ENCODE data around the gene L3MBTL1.

Gene L3MBTL1

GRCh38 chr20:43535370-43536004, 28.0 kb downstream of the L3MBTL1 start:
- no peaks in the 10 kb centered on the region for H3K27me3 ChIP-seq (ENCODE audit: control insufficient read depth in 1 of 2, insufficient read depth in 2 of 2, low read length in 2 of 2)
- no peak overlapping the region for H3K9ac ChIP-seq (ENCODE audit: low read length in 2 of 2)
- peaks cover 2 to 25% of the 10 kb centered on the region in 2 donors for H3K36me3 ChIP-seq (ENCODE audit: control insufficient read depth in 2 of 2, insufficient read depth in 2 of 2, low read length in 2 of 2)
- no peak overlapping the region for H3K27ac ChIP-seq (ENCODE audit: low read length)
- H3K4me1 ChIP-seq (ENCODE audit: control insufficient read depth, insufficient read depth, low read length) = no peaks in the 10 kb centered on the region
- H3K9me3 ChIP-seq (ENCODE audit: control insufficient read depth in 2 of 2, low read length in 2 of 2) = no peaks in the 10 kb centered on the region
- no peak overlapping the region for H3K4me3 ChIP-seq (ENCODE audit: low read length in 2 of 2)

GRCh38 chr20:43536041-43536816, 28.7 kb downstream of the L3MBTL1 start:
- Histone ChIP-seq H3K4me1 (ENCODE audit: control insufficient read depth, insufficient read depth, low read length) (no peaks in the 10 kb centered on the region), H3K27me3 (ENCODE audit: control insufficient read depth in 1 of 2, insufficient read depth in 2 of 2, low read length in 2 of 2) (no peaks in the 10 kb centered on the region), H3K27ac (ENCODE audit: low read length) (no peak overlapping the region), H3K9me3 (ENCODE audit: control insufficient read depth in 2 of 2, low read length in 2 of 2) (no peaks in the 10 kb centered on the region), H3K36me3 (ENCODE audit: control insufficient read depth in 2 of 2, insufficient read depth in 2 of 2, low read length in 2 of 2) (peaks cover 2 to 26% of the 10 kb centered on the region in 2 donors), H3K9ac (ENCODE audit: low read length in 2 of 2) (no peak overlapping the region), H3K4me3 (ENCODE audit: low read length in 2 of 2) (no peak overlapping the region)

GRCh38 chr20:43536817-43537440, 29.4 kb downstream of the L3MBTL1 start:
- no peak overlapping the region for H3K4me3 ChIP-seq (ENCODE audit: low read length in 2 of 2)
- H3K27ac ChIP-seq (ENCODE audit: low read length) = no peak overlapping the region
- no peak overlapping the region for H3K9ac ChIP-seq (ENCODE audit: low read length in 2 of 2)
- H3K27me3 ChIP-seq (ENCODE audit: control insufficient read depth in 1 of 2, insufficient read depth in 2 of 2, low read length in 2 of 2) = no peaks in the 10 kb centered on the region
- no peaks in the 10 kb centered on the region for H3K9me3 ChIP-seq (ENCODE audit: control insufficient read depth in 2 of 2, low read length in 2 of 2)
- H3K4me1 ChIP-seq (ENCODE audit: control insufficient read depth, insufficient read depth, low read length) = no peaks in the 10 kb centered on the region
- H3K36me3 ChIP-seq (ENCODE audit: control insufficient read depth in 2 of 2, insufficient read depth in 2 of 2, low read length in 2 of 2) = peaks cover 2 to 26% of the 10 kb centered on the region in 2 donors

- no peaks in the 10 kb centered on the region for H3K27me3 ChIP-seq (ENCODE audit: control insufficient read depth in 1 of 2, insufficient read depth in 2 of 2, low read length in 2 of 2)
- no peaks in the 10 kb centered on the region for H3K9me3 ChIP-seq (ENCODE audit: control insufficient read depth in 2 of 2, low read length in 2 of 2)
- H3K27ac ChIP-seq (ENCODE audit: low read length) = no peak overlapping the region
- no peak overlapping the region for H3K9ac ChIP-seq (ENCODE audit: low read length in 2 of 2)
- H3K36me3 ChIP-seq (ENCODE audit: control insufficient read depth in 2 of 2, insufficient read depth in 2 of 2, low read length in 2 of 2) = peaks cover 2 to 27% of the 10 kb centered on the region in 2 donors
- no peaks in the 10 kb centered on the region for H3K4me1 ChIP-seq (ENCODE audit: control insufficient read depth, insufficient read depth, low read length)
- H3K4me3 ChIP-seq (ENCODE audit: low read length in 2 of 2) = no peak overlapping the region
These were observed 30.7 kb downstream of the L3MBTL1 start for GRCh38 chr20:43537921-43538877.

- no peaks in the 10 kb centered on the region for H3K4me1 ChIP-seq (ENCODE audit: control insufficient read depth, insufficient read depth, low read length)
- no peak overlapping the region for H3K9ac ChIP-seq (ENCODE audit: low read length in 2 of 2)
- H3K27ac ChIP-seq (ENCODE audit: low read length) = no peak overlapping the region
- no peak overlapping the region for H3K4me3 ChIP-seq (ENCODE audit: low read length in 2 of 2)
- no peaks in the 10 kb centered on the region for H3K27me3 ChIP-seq (ENCODE audit: control insufficient read depth in 1 of 2, insufficient read depth in 2 of 2, low read length in 2 of 2)
- H3K9me3 ChIP-seq (ENCODE audit: control insufficient read depth in 2 of 2, low read length in 2 of 2) = no peaks in the 10 kb centered on the region
- peaks cover 2 to 30% of the 10 kb centered on the region in 2 donors for H3K36me3 ChIP-seq (ENCODE audit: control insufficient read depth in 2 of 2, insufficient read depth in 2 of 2, low read length in 2 of 2)
These were observed 31.6 kb downstream of the L3MBTL1 start for GRCh38 chr20:43538878-43539700.

- no peaks in the 10 kb centered on the region for H3K27me3 ChIP-seq (ENCODE audit: control insufficient read depth in 1 of 2, insufficient read depth in 2 of 2, low read length in 2 of 2)
- H3K9ac ChIP-seq (ENCODE audit: low read length in 2 of 2) = no peak overlapping the region
- H3K27ac ChIP-seq (ENCODE audit: low read length) = no peak overlapping the region
- H3K9me3 ChIP-seq (ENCODE audit: control insufficient read depth in 2 of 2, low read length in 2 of 2) = no peaks in the 10 kb centered on the region
- no peaks in the 10 kb centered on the region for H3K4me1 ChIP-seq (ENCODE audit: control insufficient read depth, insufficient read depth, low read length)
- peaks cover 2 to 28% of the 10 kb centered on the region in 2 donors for H3K36me3 ChIP-seq (ENCODE audit: control insufficient read depth in 2 of 2, insufficient read depth in 2 of 2, low read length in 2 of 2)
- no peak overlapping the region for H3K4me3 ChIP-seq (ENCODE audit: low read length in 2 of 2)
These were observed 32.6 kb downstream of the L3MBTL1 start for GRCh38 chr20:43539975-43540672.

GRCh38 chr20:43540673-43541060, 33.2 kb downstream of the L3MBTL1 start:
- H3K27me3 ChIP-seq (ENCODE audit: control insufficient read depth in 1 of 2, insufficient read depth in 2 of 2, low read length in 2 of 2) = no peaks in the 10 kb centered on the region

GRCh38 chr20:43541214-43541613, 33.7 kb downstream of the L3MBTL1 start:
- Histone ChIP-seq H3K4me1 (ENCODE audit: control insufficient read depth, insufficient read depth, low read length) (no peaks in the 10 kb centered on the region), H3K9ac (ENCODE audit: low read length in 2 of 2) (no peak overlapping the region), H3K27me3 (ENCODE audit: control insufficient read depth in 1 of 2, insufficient read depth in 2 of 2, low read length in 2 of 2) (no peaks in the 10 kb centered on the region), H3K4me3 (ENCODE audit: low read length in 2 of 2) (no peak overlapping the region), H3K27ac (ENCODE audit: low read length) (no peak overlapping the region), H3K9me3 (ENCODE audit: control insufficient read depth in 2 of 2, low read length in 2 of 2) (no peaks in the 10 kb centered on the region), H3K36me3 (ENCODE audit: control insufficient read depth in 2 of 2, insufficient read depth in 2 of 2, low read length in 2 of 2) (peaks cover 2 to 23% of the 10 kb centered on the region in 2 donors)

More at GRCh38 chr20:43540673-43541060, 33.2 kb downstream of the L3MBTL1 start:
- no peak overlapping the region for H3K4me3 ChIP-seq (ENCODE audit: low read length in 2 of 2)
- H3K9ac ChIP-seq (ENCODE audit: low read length in 2 of 2) = no peak overlapping the region
- peaks cover 2 to 27% of the 10 kb centered on the region in 2 donors for H3K36me3 ChIP-seq (ENCODE audit: control insufficient read depth in 2 of 2, insufficient read depth in 2 of 2, low read length in 2 of 2)
- no peak overlapping the region for H3K27ac ChIP-seq (ENCODE audit: low read length)
- no peaks in the 10 kb centered on the region for H3K4me1 ChIP-seq (ENCODE audit: control insufficient read depth, insufficient read depth, low read length)
- H3K9me3 ChIP-seq (ENCODE audit: control insufficient read depth in 2 of 2, low read length in 2 of 2) = no peaks in the 10 kb centered on the region

- H3K4me1 ChIP-seq (ENCODE audit: control insufficient read depth, insufficient read depth, low read length) = no peaks in the 10 kb centered on the region
- no peaks in the 10 kb centered on the region for H3K27me3 ChIP-seq (ENCODE audit: control insufficient read depth in 1 of 2, insufficient read depth in 2 of 2, low read length in 2 of 2)
- H3K27ac ChIP-seq (ENCODE audit: low read length) = no peak overlapping the region
- peaks cover 2 to 17% of the 10 kb centered on the region in 2 donors for H3K36me3 ChIP-seq (ENCODE audit: control insufficient read depth in 2 of 2, insufficient read depth in 2 of 2, low read length in 2 of 2)
- H3K9me3 ChIP-seq (ENCODE audit: control insufficient read depth in 2 of 2, low read length in 2 of 2) = no peaks in the 10 kb centered on the region
- no peak overlapping the region for H3K4me3 ChIP-seq (ENCODE audit: low read length in 2 of 2)
- H3K9ac ChIP-seq (ENCODE audit: low read length in 2 of 2) = no peak overlapping the region
These were observed 34.7 kb downstream of the L3MBTL1 start for GRCh38 chr20:43542161-43542560.
